ENCODE data around the gene SCN1B. TPM values are rescaled to one million over a fixed set of nuclear protein-coding genes. Genes with fewer than 3 reads are reported as not detected.
A peak's percentile ranks its signal among the peaks of the same experiment; 100 is the strongest.

Gene SCN1B
- total and polyA plus RNA-seq, 10 of the 15 experiments (the other 5 are each of a cell fraction or from before 2014, with no cell fraction given), result 0.04 to 0.54 (median 0.11) TPM; not detected in 3

GRCh38 chr19:34990578-34991192 is 39.6 kb upstream of the SCN1B start (continued):
- TF ChIP-seq MLLT1 (IDR thresholded peaks at IDR 0.05) (no peak), SIX5 (IDR thresholded peaks at IDR 0.05; ENCODE audit: low read depth, low read length, severe bottlenecking) (no peak), RCOR1 (conservative IDR thresholded peaks at IDR 0.05; ENCODE audit: low read depth, low read length) (no peak), SRF (IDR thresholded peaks at IDR 0.05; ENCODE audit: low read depth in 2 of 2, low read length in 2 of 2) (no peak), POLR2AphosphoS5 (IDR thresholded peaks at IDR 0.05; ENCODE audit: low read length) (no peak), CBX3 (IDR thresholded peaks at IDR 0.05; ENCODE audit: borderline replicate concordance, low read depth) (no peak), BACH1 (IDR thresholded peaks at IDR 0.05; ENCODE audit: borderline replicate concordance) (no peak), FOS (IDR thresholded peaks at IDR 0.05; ENCODE audit: borderline replicate concordance, extremely low read depth, insufficient read length) (no peak), HCFC1 (IDR thresholded peaks at IDR 0.05; ENCODE audit: low read length) (no peak), RFX5 (IDR thresholded peaks at IDR 0.05; ENCODE audit: low read depth, low read length) (no peak), REST (IDR thresholded peaks at IDR 0.05; ENCODE audit: low read depth, low read length) (no peak), BRCA1 (IDR thresholded peaks at IDR 0.05; ENCODE audit: low read depth, low read length) (no peak), YBX1 (IDR thresholded peaks at IDR 0.05) (no peak), PAX8 (IDR thresholded peaks at IDR 0.05) (no peak), ZBTB4 (CRISPR knock-in tag; IDR thresholded peaks at IDR 0.05) (no peak), ESRRA (IDR thresholded peaks at IDR 0.05; ENCODE audit: low read length) (no peak), SREBF2 (IDR thresholded peaks at IDR 0.05; ENCODE audit: low read length) (no peak), EP300 (IDR thresholded peaks at IDR 0.05; ENCODE audit: borderline replicate concordance in 1 of 2, control insufficient read depth in 1 of 2, low read depth in 2 of 2, low read length in 2 of 2) (peak; percentile 64 to 79; a peak in 2 of 4 replicates), MYB (IDR thresholded peaks at IDR 0.05; ENCODE audit: borderline replicate concordance, low read depth, low read length) (no peak)
- TF ChIP-seq, protein P1, sequence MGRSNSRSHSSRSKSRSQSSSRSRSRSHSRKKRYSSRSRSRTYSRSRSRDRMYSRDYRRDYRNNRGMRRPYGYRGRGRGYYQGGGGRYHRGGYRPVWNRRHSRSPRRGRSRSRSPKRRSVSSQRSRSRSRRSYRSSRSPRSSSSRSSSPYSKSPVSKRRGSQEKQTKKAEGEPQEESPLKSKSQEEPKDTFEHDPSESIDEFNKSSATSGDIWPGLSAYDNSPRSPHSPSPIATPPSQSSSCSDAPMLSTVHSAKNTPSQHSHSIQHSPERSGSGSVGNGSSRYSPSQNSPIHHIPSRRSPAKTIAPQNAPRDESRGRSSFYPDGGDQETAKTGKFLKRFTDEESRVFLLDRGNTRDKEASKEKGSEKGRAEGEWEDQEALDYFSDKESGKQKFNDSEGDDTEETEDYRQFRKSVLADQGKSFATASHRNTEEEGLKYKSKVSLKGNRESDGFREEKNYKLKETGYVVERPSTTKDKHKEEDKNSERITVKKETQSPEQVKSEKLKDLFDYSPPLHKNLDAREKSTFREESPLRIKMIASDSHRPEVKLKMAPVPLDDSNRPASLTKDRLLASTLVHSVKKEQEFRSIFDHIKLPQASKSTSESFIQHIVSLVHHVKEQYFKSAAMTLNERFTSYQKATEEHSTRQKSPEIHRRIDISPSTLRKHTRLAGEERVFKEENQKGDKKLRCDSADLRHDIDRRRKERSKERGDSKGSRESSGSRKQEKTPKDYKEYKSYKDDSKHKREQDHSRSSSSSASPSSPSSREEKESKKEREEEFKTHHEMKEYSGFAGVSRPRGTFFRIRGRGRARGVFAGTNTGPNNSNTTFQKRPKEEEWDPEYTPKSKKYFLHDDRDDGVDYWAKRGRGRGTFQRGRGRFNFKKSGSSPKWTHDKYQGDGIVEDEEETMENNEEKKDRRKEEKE (IDR thresholded peaks at IDR 0.05), result no peak
